Measurements from ENCODE around the gene CBLIF. TPM values are rescaled to one million over a fixed set of nuclear protein-coding genes. Genes with fewer than 3 reads are reported as not detected.

CBLIF gene
- total RNA-seq, 2 experiments from 2014 or later: not detected

- no peak overlapping the region for H3K4me3 Mint-ChIP-seq
- no peaks in the 10 kb centered on the region for H3K36me3 Mint-ChIP-seq (ENCODE audit: low read depth)
- CTCF ChIA-PET: no interaction called here
- peaks cover 6% of the 10 kb centered on the region for H3K27me3 Mint-ChIP-seq
- POLR2A ChIA-PET: no interaction called here
- H3K9me3 Mint-ChIP-seq: peaks cover 7% of the 10 kb centered on the region
- intact Hi-C loops (cut with micrococcal nuclease): no loop called here
- DNase-seq (no peak), ATAC-seq (no peak)
- H3K4me1 Mint-ChIP-seq (ENCODE audit: low read depth): no peaks in the 10 kb centered on the region
- no peak for TF ChIP-seq CTCF (IDR thresholded peaks at IDR 0.05)
- H3K27ac Mint-ChIP-seq: no peak overlapping the region
Observed at GRCh38 chr11:59872076-59872475, 26.8 kb upstream of the CBLIF start.

- POLR2A ChIA-PET: no interaction called here
- Mint-ChIP-seq H3K27ac (no peak overlapping the region), H3K4me3 (no peak overlapping the region), H3K36me3 (ENCODE audit: low read depth) (no peaks in the 10 kb centered on the region), H3K9me3 (peaks cover 8% of the 10 kb centered on the region), H3K4me1 (ENCODE audit: low read depth) (no peaks in the 10 kb centered on the region), H3K27me3 (peaks cover 19% of the 10 kb centered on the region)
- ATAC-seq (no peak), DNase-seq (no peak)
- intact Hi-C loops (cut with micrococcal nuclease): no loop called here
- CTCF ChIA-PET: no interaction called here
- no peak for TF ChIP-seq CTCF (IDR thresholded peaks at IDR 0.05)
Observed at GRCh38 chr11:59867946-59868345, 22.6 kb upstream of the CBLIF start.

GRCh38 chr11:59866836-59867235, 21.5 kb upstream of the CBLIF start:
- no peak for TF ChIP-seq CTCF (IDR thresholded peaks at IDR 0.05)
- H3K27ac Mint-ChIP-seq: no peak overlapping the region
- POLR2A ChIA-PET: no interaction called here

GRCh38 chr11:59866397-59866796, 21.1 kb upstream of the CBLIF start, which contains the start of gene TCN1:
TCN1 (minus strand) TSS chr11:59866487; CDS start chr11:59866470, 17 bp downstream.
- no peak within 1 kb of the TSS for H3K27ac Mint-ChIP-seq
- no peak for TF ChIP-seq CTCF (IDR thresholded peaks at IDR 0.05)
- ChIA-PET POLR2A (no interaction called here), CTCF (no interaction called here)
- no peak within 1 kb of the TSS for H3K4me3 Mint-ChIP-seq
- peaks cover 18% of the 10 kb centered on the region for H3K27me3 Mint-ChIP-seq
- no peak for DNase-seq
- H3K4me1 Mint-ChIP-seq (ENCODE audit: low read depth): no peaks in the 10 kb centered on the region
- peaks cover 8% of the 10 kb centered on the region for H3K9me3 Mint-ChIP-seq
- no peak for ATAC-seq
- no peaks in the 10 kb centered on the region for H3K36me3 Mint-ChIP-seq (ENCODE audit: low read depth)
- intact Hi-C loops (cut with micrococcal nuclease): no loop called here

More at GRCh38 chr11:59866836-59867235, 21.5 kb upstream of the CBLIF start:
- no peak for DNase-seq
- intact Hi-C loops (cut with micrococcal nuclease): no loop called here
- no peak overlapping the region for H3K4me3 Mint-ChIP-seq
- CTCF ChIA-PET: no interaction called here
- peaks cover 8% of the 10 kb centered on the region for H3K9me3 Mint-ChIP-seq
- no peaks in the 10 kb centered on the region for H3K4me1 Mint-ChIP-seq (ENCODE audit: low read depth)
- no peaks in the 10 kb centered on the region for H3K36me3 Mint-ChIP-seq (ENCODE audit: low read depth)
- H3K27me3 Mint-ChIP-seq: peaks cover 18% of the 10 kb centered on the region
- ATAC-seq: no peak

- peaks cover 4% of the 10 kb centered on the region for H3K9me3 Mint-ChIP-seq
- POLR2A ChIA-PET: no interaction called here
- peak; percentile 61 for ATAC-seq
Observed at GRCh38 chr11:59865031-59865430, 19.7 kb upstream of the CBLIF start.

More at GRCh38 chr11:59865031-59865430, 19.7 kb upstream of the CBLIF start:
- no peak overlapping the region for H3K4me3 Mint-ChIP-seq
- H3K36me3 Mint-ChIP-seq (ENCODE audit: low read depth): no peaks in the 10 kb centered on the region
- intact Hi-C loops (cut with micrococcal nuclease): no loop called here
- no peak for DNase-seq
- no peak for TF ChIP-seq CTCF (IDR thresholded peaks at IDR 0.05)
- no peaks in the 10 kb centered on the region for H3K4me1 Mint-ChIP-seq (ENCODE audit: low read depth)
- H3K27me3 Mint-ChIP-seq: peaks cover 16% of the 10 kb centered on the region
- CTCF ChIA-PET: no interaction called here
- H3K27ac Mint-ChIP-seq: no peak overlapping the region

Data from activated CD8-positive, alpha-beta T cell treated with anti-CD3 and anti-CD28 coated beads for 36 hours (primary cell).